ENCODE data around the gene HYDIN. TPM values are rescaled to one million over a fixed set of nuclear protein-coding genes. Genes with fewer than 3 reads are reported as not detected.

HYDIN gene
- polyA plus RNA-seq, 1 of the 3 experiments (the other 2 are of a cell fraction), result 0.33 TPM

DNA sequence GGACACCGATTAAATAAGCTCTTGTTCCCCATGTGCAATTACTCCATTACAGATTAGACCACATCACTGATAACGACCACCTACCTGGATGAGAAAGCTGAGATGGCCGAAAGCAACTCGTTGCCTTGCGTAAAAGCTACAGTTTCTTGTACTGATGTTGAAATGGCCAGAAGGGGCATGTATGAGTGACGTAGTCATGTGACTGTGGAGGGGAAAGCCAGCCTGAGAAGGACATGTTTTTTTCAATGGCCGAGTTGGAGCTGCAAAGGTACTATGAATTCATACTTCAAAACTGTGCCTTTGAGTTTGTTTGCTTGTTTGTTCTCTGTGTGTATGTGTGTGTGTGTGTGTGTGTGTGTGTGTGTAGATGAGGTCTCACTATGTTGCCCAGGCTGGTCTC, 17.0 kb upstream of the HYDIN start:
- no peak overlapping the region for H2AFZ ChIP-seq (ENCODE audit: low read depth)
- H3K27ac ChIP-seq (ENCODE audit: low read depth in 2 of 2, low read length in 1 of 2), result no peak overlapping the region
- no peak overlapping the region for H3K4me2 ChIP-seq
- H4K20me1 ChIP-seq (ENCODE audit: insufficient read depth), result no peaks in the 10 kb centered on the region
- POLR2A ChIA-PET, result no interaction called here
- CTCF ChIA-PET, result interaction anchor here (3.1 kb wide), 1 partner anchor 64 kb away, joined by 10 read pairs; no protein-coding TSS in a partner anchor
- no peak overlapping the region for H3K9ac ChIP-seq
- no peaks in the 10 kb centered on the region for H3F3A ChIP-seq (replicated peaks; ENCODE audit: insufficient read depth)
- no peaks in the 10 kb centered on the region for H3K9me3 ChIP-seq
- no peaks in the 10 kb centered on the region for H3K9me2 ChIP-seq
- H3K79me2 ChIP-seq (ENCODE audit: insufficient read depth), result no peaks in the 10 kb centered on the region
- no peak for DNase-seq
- H3K4me3 ChIP-seq (ENCODE audit: low read depth in 2 of 2, low read length in 1 of 2), result no peak overlapping the region
- H3K36me3 ChIP-seq (replicated peaks in 1 of 2; ENCODE audit: control insufficient read depth in 1 of 2, insufficient read depth in 2 of 2, low read length in 1 of 2), result no peaks in the 10 kb centered on the region
- no peaks in the 10 kb centered on the region for H3K4me1 ChIP-seq (ENCODE audit: control insufficient read depth in 1 of 2, insufficient read depth in 2 of 2, low read depth in 1 of 2, low read length in 1 of 2)
- TF ChIP-seq EP300 (IDR thresholded peaks at IDR 0.05; ENCODE audit: borderline replicate concordance in 1 of 2, low read depth in 1 of 2, low read length in 1 of 2) (no peak), ELF1 (IDR thresholded peaks at IDR 0.05) (no peak), GABPA (IDR thresholded peaks at IDR 0.05; ENCODE audit: low read depth) (no peak), MEF2A (IDR thresholded peaks at IDR 0.05; ENCODE audit: borderline replicate concordance, low read depth) (no peak), TEAD4 (IDR thresholded peaks at IDR 0.05; ENCODE audit: borderline replicate concordance, insufficient read depth) (no peak), RAD21 (IDR thresholded peaks at IDR 0.05; ENCODE audit: low read length) (no peak), JUND (IDR thresholded peaks at IDR 0.05) (no peak), SMC3 (IDR thresholded peaks at IDR 0.05; ENCODE audit: low read depth, low read length) (no peak), YY1 (IDR thresholded peaks at IDR 0.05; ENCODE audit: low read depth) (no peak), NRF1 (IDR thresholded peaks at IDR 0.05; ENCODE audit: low read depth, low read length) (no peak), TCF12 (IDR thresholded peaks at IDR 0.05) (no peak), RXRA (IDR thresholded peaks at IDR 0.05; ENCODE audit: borderline replicate concordance, low read depth) (no peak), MXI1 (IDR thresholded peaks at IDR 0.05; ENCODE audit: low read depth, low read length) (no peak), MAX (IDR thresholded peaks at IDR 0.05; ENCODE audit: low read depth) (no peak), SIN3A (IDR thresholded peaks at IDR 0.05; ENCODE audit: borderline replicate concordance, low read depth, low read length) (no peak), ZBTB33 (IDR thresholded peaks at IDR 0.05; ENCODE audit: borderline replicate concordance, low read depth) (no peak), EZH2phosphoT487 (IDR thresholded peaks at IDR 0.05; ENCODE audit: borderline replicate concordance, low read depth) (no peak), USF1 (IDR thresholded peaks at IDR 0.05; ENCODE audit: borderline replicate concordance, low read depth) (no peak)
- TF ChIP-seq, protein P1, sequence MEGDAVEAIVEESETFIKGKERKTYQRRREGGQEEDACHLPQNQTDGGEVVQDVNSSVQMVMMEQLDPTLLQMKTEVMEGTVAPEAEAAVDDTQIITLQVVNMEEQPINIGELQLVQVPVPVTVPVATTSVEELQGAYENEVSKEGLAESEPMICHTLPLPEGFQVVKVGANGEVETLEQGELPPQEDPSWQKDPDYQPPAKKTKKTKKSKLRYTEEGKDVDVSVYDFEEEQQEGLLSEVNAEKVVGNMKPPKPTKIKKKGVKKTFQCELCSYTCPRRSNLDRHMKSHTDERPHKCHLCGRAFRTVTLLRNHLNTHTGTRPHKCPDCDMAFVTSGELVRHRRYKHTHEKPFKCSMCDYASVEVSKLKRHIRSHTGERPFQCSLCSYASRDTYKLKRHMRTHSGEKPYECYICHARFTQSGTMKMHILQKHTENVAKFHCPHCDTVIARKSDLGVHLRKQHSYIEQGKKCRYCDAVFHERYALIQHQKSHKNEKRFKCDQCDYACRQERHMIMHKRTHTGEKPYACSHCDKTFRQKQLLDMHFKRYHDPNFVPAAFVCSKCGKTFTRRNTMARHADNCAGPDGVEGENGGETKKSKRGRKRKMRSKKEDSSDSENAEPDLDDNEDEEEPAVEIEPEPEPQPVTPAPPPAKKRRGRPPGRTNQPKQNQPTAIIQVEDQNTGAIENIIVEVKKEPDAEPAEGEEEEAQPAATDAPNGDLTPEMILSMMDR (IDR thresholded peaks at IDR 0.05), result no peak
- TF ChIP-seq, protein P2, sequence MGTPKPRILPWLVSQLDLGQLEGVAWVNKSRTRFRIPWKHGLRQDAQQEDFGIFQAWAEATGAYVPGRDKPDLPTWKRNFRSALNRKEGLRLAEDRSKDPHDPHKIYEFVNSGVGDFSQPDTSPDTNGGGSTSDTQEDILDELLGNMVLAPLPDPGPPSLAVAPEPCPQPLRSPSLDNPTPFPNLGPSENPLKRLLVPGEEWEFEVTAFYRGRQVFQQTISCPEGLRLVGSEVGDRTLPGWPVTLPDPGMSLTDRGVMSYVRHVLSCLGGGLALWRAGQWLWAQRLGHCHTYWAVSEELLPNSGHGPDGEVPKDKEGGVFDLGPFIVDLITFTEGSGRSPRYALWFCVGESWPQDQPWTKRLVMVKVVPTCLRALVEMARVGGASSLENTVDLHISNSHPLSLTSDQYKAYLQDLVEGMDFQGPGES (IDR thresholded peaks at IDR 0.05; ENCODE audit: low read depth, low read length), result no peak
- no peaks in the 10 kb centered on the region for H3K27me3 ChIP-seq (ENCODE audit: insufficient read depth)
- 59% methylated on average over 7 of the region's 7 CpGs for WGBS (ENCODE audit: low lambda C conversion rate)
